IMR-90 (cell line): Measurements from ENCODE around the gene CHMP1B. TPM values are rescaled to one million over a fixed set of nuclear protein-coding genes. Genes with fewer than 3 reads are reported as not detected.

Experiments
- ATAC-seq: fragments of 200-7000 bp; cut with Tn5 transposase; 2 replicates; pipeline ENCODE4 v1.9.1; 2020; ENCODE audit warnings: low read depth, mild to moderate bottlenecking, moderate library complexity
- BruUV-seq: library from RNA; stranded (reverse); fragments of 400-500 nt; replicated peaks from 2 replicates; lab custom pipeline; 2021; lab: Mats Ljungman, UMichigan
- CTCF ChIA-PET: fragments of 300-600 bp; formaldehyde crosslinking; extraction: SDS; loops from one replicate; lab custom pipeline; 2021; ENCODE audit warnings: antibody characterized with exemption; lab: Yijun Ruan, JAX
- POLR2A ChIA-PET: fragments of 300-600 bp; sonication (Branson Sonifier 250); formaldehyde crosslinking; loops from one replicate; lab custom pipeline; 2022; ENCODE audit warnings: antibody characterized with exemption; ENCODE audit not compliant: unreplicated experiment; lab: Charles Lee
- DNase-seq: peaks from one replicate; pipeline ENCODE4 v3.0.0; 2013
- H2AFZ ChIP-seq: replicated peaks from 2 replicates; pipeline ENCODE3; 2013; ENCODE audit warnings: low read length, mild to moderate bottlenecking; ENCODE audit not compliant: poor library complexity
- H2AK5ac ChIP-seq: 2 replicates; pipeline ENCODE4 v1.6.1; 2013; ENCODE audit warnings: low read depth, low read length, inconsistent platforms
- H2AK9ac ChIP-seq: replicated peaks from 2 replicates; pipeline ENCODE3; 2013; ENCODE audit warnings: mild to moderate bottlenecking, low read depth, low read length, moderate library complexity; ENCODE audit not compliant: poor library complexity
- H2BK120ac ChIP-seq: 2 replicates; pipeline ENCODE4 v1.6.1; 2013; ENCODE audit warnings: low read depth, low read length, inconsistent platforms
- H2BK15ac ChIP-seq: 3 replicates; pipeline ENCODE4 v1.6.1; 2013; ENCODE audit warnings: low read depth, low read length, inconsistent platforms
- H2BK20ac ChIP-seq: 2 replicates; pipeline ENCODE4 v1.6.1; 2013; ENCODE audit warnings: low read depth, mild to moderate bottlenecking, inconsistent platforms, low read length, moderate library complexity
- H2BK5ac ChIP-seq: 2 replicates; pipeline ENCODE4 v1.6.1; 2013; ENCODE audit warnings: mild to moderate bottlenecking, low read depth, low read length, inconsistent platforms; ENCODE audit not compliant: poor library complexity, severe bottlenecking
- H3K14ac ChIP-seq: replicated peaks from 2 replicates; pipeline ENCODE4 v1.6.1; 2013; ENCODE audit warnings: low read depth, low read length, inconsistent platforms
- H3K18ac ChIP-seq: 2 replicates; pipeline ENCODE4 v1.6.1; 2013; ENCODE audit warnings: low read depth, low read length, control low read depth
- H3K23ac ChIP-seq: 2 replicates; pipeline ENCODE4 v1.6.1; 2013; ENCODE audit warnings: low read depth, low read length, inconsistent platforms
- H3K27ac ChIP-seq: 2 replicates; pipeline ENCODE4 v1.5.1; 2013; ENCODE audit warnings: mild to moderate bottlenecking, control low read depth, low read length; ENCODE audit not compliant: insufficient read depth
- H3K27me3 ChIP-seq: 2 replicates; pipeline ENCODE4 v1.6.1; 2013; ENCODE audit warnings: low read length; ENCODE audit not compliant: control insufficient read depth, insufficient read depth
- H3K36me3 ChIP-seq: 2 replicates; pipeline ENCODE4 v1.6.1; 2013; ENCODE audit warnings: low read length, mixed read lengths; ENCODE audit not compliant: control insufficient read depth, insufficient read depth
- H3K4ac ChIP-seq: 2 replicates; pipeline ENCODE4 v1.6.1; 2013; ENCODE audit warnings: low read depth, low read length, inconsistent platforms
- H3K4me1 ChIP-seq: 2 replicates; pipeline ENCODE4 v1.6.1; 2013; ENCODE audit warnings: low read length, mixed read lengths; ENCODE audit not compliant: control insufficient read depth, insufficient read depth
- H3K4me2 ChIP-seq: 2 replicates; pipeline ENCODE4 v1.6.1; 2013; ENCODE audit warnings: low read depth, mild to moderate bottlenecking, control low read depth, low read length, moderate library complexity
- H3K4me3 ChIP-seq: 2 replicates; pipeline ENCODE4 v1.5.1; 2013; ENCODE audit warnings: low read depth, mild to moderate bottlenecking, control low read depth, low read length, moderate library complexity; ENCODE audit not compliant: insufficient read depth
- H3K56ac ChIP-seq: 2 replicates; pipeline ENCODE4 v1.6.1; 2013; ENCODE audit warnings: low read length, inconsistent platforms; ENCODE audit not compliant: insufficient read depth; ENCODE audit errors: extremely low read depth
- H3K79me1 ChIP-seq, 2 experiments: 2 replicates each; pipeline ENCODE4 v1.6.1; 2013; ENCODE audit warnings: low read length in 2 of 2, inconsistent platforms in 1 of 2, low read depth in 1 of 2
- H3K9ac ChIP-seq: 2 replicates; pipeline ENCODE4 v1.6.1; 2013; ENCODE audit warnings: low read depth, low read length, control low read depth
- H3K9me1 ChIP-seq: 2 replicates; pipeline ENCODE4 v1.6.1; 2013; ENCODE audit warnings: low read length, inconsistent platforms; ENCODE audit not compliant: insufficient read depth
- H3K9me3 ChIP-seq: 2 replicates; pipeline ENCODE4 v1.6.1; 2013; ENCODE audit warnings: low read length; ENCODE audit not compliant: control insufficient read depth, insufficient read depth
- H4K20me1 ChIP-seq: 2 replicates; pipeline ENCODE4 v1.6.1; 2013; ENCODE audit warnings: low read length, inconsistent platforms; ENCODE audit not compliant: insufficient read depth
- H4K5ac ChIP-seq: 2 replicates; pipeline ENCODE4 v1.6.1; 2013; ENCODE audit warnings: mild to moderate bottlenecking, low read depth, low read length, control low read depth
- H4K8ac ChIP-seq, 2 experiments: 2 replicates each; pipeline ENCODE4 v1.6.1; 2013; ENCODE audit warnings: low read depth in 2 of 2, low read length in 2 of 2, control low read depth in 1 of 2, inconsistent platforms in 1 of 2
- H4K91ac ChIP-seq: 2 replicates; pipeline ENCODE4 v1.6.1; 2013; ENCODE audit warnings: low read depth, low read length, inconsistent platforms; ENCODE audit not compliant: insufficient read depth
- BHLHE40 ChIP-seq: fragments of 150-350 bp; IDR thresholded peaks from 2 replicates; pipeline ENCODE4 v1.6.1; 2016; ENCODE audit warnings: mild to moderate bottlenecking, low read depth, low read length
- CTCF ChIP-seq: conservative IDR thresholded peaks from 2 replicates; pipeline ENCODE4 v1.5.1; 2012; ENCODE audit warnings: mild to moderate bottlenecking, low read depth, low read length, improper control_type of control experiment
- FOS ChIP-seq: fragments of 150-350 bp; IDR thresholded peaks from 2 replicates; pipeline ENCODE4 v1.6.1; 2016; ENCODE audit warnings: low read depth, low read length
- RAD21 ChIP-seq: IDR thresholded peaks from 2 replicates; pipeline ENCODE4 v1.6.1; 2012; ENCODE audit warnings: low read length, improper control_type of control experiment
- RFX5 ChIP-seq: IDR thresholded peaks from 2 replicates; pipeline ENCODE4 v1.8.0; 2012; ENCODE audit warnings: low read depth, mild to moderate bottlenecking, low read length, moderate library complexity
- SMC3 ChIP-seq: fragments of 150-350 bp; IDR thresholded peaks from 2 replicates; pipeline ENCODE4 v1.6.1; 2016; ENCODE audit warnings: low read depth, mild to moderate bottlenecking, antibody characterized with exemption, low read length, moderate library complexity
- USF2 ChIP-seq: fragments of 150-350 bp; IDR thresholded peaks from 2 replicates; pipeline ENCODE4 v1.6.1; 2017; ENCODE audit warnings: mild to moderate bottlenecking, antibody characterized with exemption, low read length, low read depth
- WGBS, 2 experiments: methylation state at CpG; one replicate each; pipeline versions ENCODE4 v1.1.5 to v1.1.7; 2013; ENCODE audit warnings: missing lambda C conversion rate in 2 of 2; ENCODE audit not compliant: insufficient read length in 1 of 2; ENCODE audit errors: extremely low coverage in 2 of 2; 5-methylcytosine and 5-hydroxymethylcytosine counted together
- dilution Hi-C: fragments of 300-500 bp; cut with HindIII; formaldehyde crosslinking; loops from one replicate; pipeline ENCODE4 v1.14.3; 2018; ENCODE audit warnings: low sequenced_read_pairs; ENCODE audit not compliant: unreplicated experiment
- in situ Hi-C: fragments of 300-500 bp; cut with MboI; formaldehyde crosslinking; loops from 3 replicates; pipeline ENCODE4 v1.14.3; 2019; ENCODE audit warnings: low sequenced_read_pairs, inconsistent platforms, mixed read lengths
- intact Hi-C: fragments of 100-400 bp; cut with micrococcal nuclease; formaldehyde crosslinking; loops from 2 replicates; pipeline ENCODE4 v1.10.0; 2022
- polyA plus RNA-seq, 3 experiments: library from polyadenylated mRNA; depleted of rRNA; stranded (reverse); fragments of >200 nt; gene quantifications; 2 replicates each; pipeline ENCODE4 v1.2.3, GENCODE V29; 2012; ENCODE audit warnings: low replicate concordance in 1 of 3
- total RNA-seq: library from RNA; depleted of rRNA; stranded (reverse); fragments of >200 nt; gene quantifications from 2 replicates; pipeline ENCODE4 v1.2.3, GENCODE V29; 2012

CHMP1B gene
- total and polyA plus RNA-seq, 2 of the 4 experiments (the other 2 are of a cell fraction), result 21.1 to 39.4 TPM

GRCh38 chr18:11810379-11810778, 40.8 kb upstream of the CHMP1B start (continued):
- no peak for TF ChIP-seq CTCF

- no peak overlapping the region for H2BK120ac ChIP-seq
- in situ Hi-C loops (no loop called here), intact Hi-C loops (no loop called here), dilution Hi-C loops (no loop called here)
- H3K18ac ChIP-seq, result no peak overlapping the region
- no peak overlapping the region for H3K4me3 ChIP-seq
- H3K9ac ChIP-seq, result no peak overlapping the region
- no peak overlapping the region for H4K8ac ChIP-seq
- 80% methylated on average over 5 of the region's 11 CpGs; no CpG with 5 or more reads in 1 of the 2 experiments for WGBS, 2 experiments
- H2AK5ac ChIP-seq, result no peak overlapping the region
- no peaks in the 10 kb centered on the region for H4K20me1 ChIP-seq
- ChIA-PET POLR2A (no interaction called here), CTCF (no interaction called here)
- no peak overlapping the region for H4K91ac ChIP-seq
- no peak overlapping the region for H2AK9ac ChIP-seq
- H3K9me3 ChIP-seq, result no peaks in the 10 kb centered on the region
- TF ChIP-seq RAD21 (no peak), FOS (no peak), RFX5 (no peak), USF2 (no peak), SMC3 (no peak), BHLHE40 (no peak), CTCF (no peak)
- H3K36me3 ChIP-seq, result no peaks in the 10 kb centered on the region
- no peak overlapping the region for H2BK15ac ChIP-seq
- H3K4ac ChIP-seq, result no peak overlapping the region
- no peak overlapping the region for H4K5ac ChIP-seq
- no peak overlapping the region for H3K23ac ChIP-seq
- peaks cover 2% of the 10 kb centered on the region for H3K27me3 ChIP-seq
- peaks cover 14% of the 10 kb centered on the region for H3K9me1 ChIP-seq
- H3K27ac ChIP-seq, result no peak overlapping the region
- H2AFZ ChIP-seq, result no peak overlapping the region
- no peak overlapping the region for H3K14ac ChIP-seq
- H2BK20ac ChIP-seq, result no peak overlapping the region
- BruUV-seq, result no TSS peak
- no peaks in the 10 kb centered on the region for H3K79me1 ChIP-seq
- ATAC-seq (no peak), DNase-seq (no peak)
- no peak overlapping the region for H3K56ac ChIP-seq
- H3K4me1 ChIP-seq, result peaks cover 12% of the 10 kb centered on the region
- H2BK5ac ChIP-seq, result no peak overlapping the region
- no peak overlapping the region for H3K4me2 ChIP-seq
Observed at GRCh38 chr18:11811009-11811408, 40.2 kb upstream of the CHMP1B start.
